ENCODE data around the gene SEMA6B.

The SEMA6B gene

GRCh38 chr19:4504891-4505569 is 54.5 kb downstream of the SEMA6B start:
- DNase-seq, result no peak

GRCh38 chr19:4504297-4504701 is 55.2 kb downstream of the SEMA6B start:
- DNase-seq, result no peak

- no peak for DNase-seq
Observed at GRCh38 chr19:4503825-4504170, 55.7 kb downstream of the SEMA6B start.

- no peak for DNase-seq
Observed at GRCh38 chr19:4503132-4503824, 56.2 kb downstream of the SEMA6B start.

GRCh38 chr19:4502282-4503131 is 57.0 kb downstream of the SEMA6B start:
- no peak for DNase-seq

GRCh38 chr19:4501691-4502090 is 57.8 kb downstream of the SEMA6B start:
- DNase-seq, result no peak

- no peak for DNase-seq
Observed at GRCh38 chr19:4500841-4501591, 58.5 kb downstream of the SEMA6B start.

GRCh38 chr19:4499855-4500254 is 59.6 kb downstream of the SEMA6B start:
- DNase-seq, result no peak

- DNase-seq, result no peak
Observed at GRCh38 chr19:4499318-4499717, 60.2 kb downstream of the SEMA6B start.

GRCh38 chr19:4498694-4499093 is 60.8 kb downstream of the SEMA6B start:
- no peak for DNase-seq

- no peak for DNase-seq
Observed at GRCh38 chr19:4497770-4498389, 61.6 kb downstream of the SEMA6B start.

GRCh38 chr19:4496304-4496703 is 63.2 kb downstream of the SEMA6B start:
- DNase-seq, result no peak

- DNase-seq, result no peak
Observed at GRCh38 chr19:4495471-4495870, 64.0 kb downstream of the SEMA6B start.

GRCh38 chr19:4494691-4495064 is 64.8 kb downstream of the SEMA6B start:
- no peak for DNase-seq

- DNase-seq, result no peak
Observed at GRCh38 chr19:4493929-4494690, 65.4 kb downstream of the SEMA6B start.

- no peak for DNase-seq
Observed at GRCh38 chr19:4493104-4493928, 66.2 kb downstream of the SEMA6B start.

Measured in NCI-H187 (cell line).